Keratinocyte (primary cell): Measurements from ENCODE around the gene IGSF6.

Source experiments
- EZH2 ChIP-seq: IDR thresholded peaks from one replicate; pipeline ENCODE4 v1.6.1; 2012; ENCODE audit warnings: inconsistent platforms, mild to moderate bottlenecking, low read length, moderate library complexity
- TF ChIP-seq, protein P1 (sequence below), 3 experiments: IDR thresholded peaks in 1 of 3; conservative IDR thresholded peaks in 1 of 3; optimal IDR thresholded peaks in 1 of 3; 2 replicates in 2 of 3; 3 replicates in 1 of 3; pipeline versions ENCODE3 to v1.5.1; 2011; ENCODE audit warnings: low read length in 3 of 3, mild to moderate bottlenecking in 3 of 3, moderate library complexity in 2 of 3, control low read depth in 1 of 3, inconsistent platforms in 1 of 3; ENCODE audit not compliant: insufficient read depth in 2 of 3; ENCODE audit errors: extremely low read depth in 1 of 3

GRCh38 chr16:21651515-21651914, 893 bp downstream of the IGSF6 start:
- TF ChIP-seq, protein P1, sequence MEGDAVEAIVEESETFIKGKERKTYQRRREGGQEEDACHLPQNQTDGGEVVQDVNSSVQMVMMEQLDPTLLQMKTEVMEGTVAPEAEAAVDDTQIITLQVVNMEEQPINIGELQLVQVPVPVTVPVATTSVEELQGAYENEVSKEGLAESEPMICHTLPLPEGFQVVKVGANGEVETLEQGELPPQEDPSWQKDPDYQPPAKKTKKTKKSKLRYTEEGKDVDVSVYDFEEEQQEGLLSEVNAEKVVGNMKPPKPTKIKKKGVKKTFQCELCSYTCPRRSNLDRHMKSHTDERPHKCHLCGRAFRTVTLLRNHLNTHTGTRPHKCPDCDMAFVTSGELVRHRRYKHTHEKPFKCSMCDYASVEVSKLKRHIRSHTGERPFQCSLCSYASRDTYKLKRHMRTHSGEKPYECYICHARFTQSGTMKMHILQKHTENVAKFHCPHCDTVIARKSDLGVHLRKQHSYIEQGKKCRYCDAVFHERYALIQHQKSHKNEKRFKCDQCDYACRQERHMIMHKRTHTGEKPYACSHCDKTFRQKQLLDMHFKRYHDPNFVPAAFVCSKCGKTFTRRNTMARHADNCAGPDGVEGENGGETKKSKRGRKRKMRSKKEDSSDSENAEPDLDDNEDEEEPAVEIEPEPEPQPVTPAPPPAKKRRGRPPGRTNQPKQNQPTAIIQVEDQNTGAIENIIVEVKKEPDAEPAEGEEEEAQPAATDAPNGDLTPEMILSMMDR (optimal IDR thresholded peaks at IDR 0.05 in 1 of 3, IDR thresholded peaks at IDR 0.05 in 1 of 3, conservative IDR thresholded peaks at IDR 0.05 in 1 of 3; ENCODE audit: extremely low read depth in 1 of 3, insufficient read depth in 2 of 3, low read length in 3 of 3), result no peak
- no peak for TF ChIP-seq EZH2
